Lower leg skin (tissue), 3 donors: Measurements from ENCODE around the gene CRB2.

Experiments used
- POLR2A ChIP-seq, 2 donors: fragments of 450-650 bp; IDR thresholded peaks; one replicate each; pipeline ENCODE4 v1.6.1; 2016 to 2017; ENCODE audit warnings: antibody characterized with exemption in 2 of 2, mild to moderate bottlenecking in 1 of 2, moderate library complexity in 1 of 2
- TF ChIP-seq, protein P1 (sequence below), 3 donors: fragments of 450-650 bp; IDR thresholded peaks; one replicate each; pipeline ENCODE4 v1.5.1; 2016; ENCODE audit warnings: antibody characterized with exemption in 3 of 3, mild to moderate bottlenecking in 3 of 3, moderate library complexity in 2 of 3

DNA sequence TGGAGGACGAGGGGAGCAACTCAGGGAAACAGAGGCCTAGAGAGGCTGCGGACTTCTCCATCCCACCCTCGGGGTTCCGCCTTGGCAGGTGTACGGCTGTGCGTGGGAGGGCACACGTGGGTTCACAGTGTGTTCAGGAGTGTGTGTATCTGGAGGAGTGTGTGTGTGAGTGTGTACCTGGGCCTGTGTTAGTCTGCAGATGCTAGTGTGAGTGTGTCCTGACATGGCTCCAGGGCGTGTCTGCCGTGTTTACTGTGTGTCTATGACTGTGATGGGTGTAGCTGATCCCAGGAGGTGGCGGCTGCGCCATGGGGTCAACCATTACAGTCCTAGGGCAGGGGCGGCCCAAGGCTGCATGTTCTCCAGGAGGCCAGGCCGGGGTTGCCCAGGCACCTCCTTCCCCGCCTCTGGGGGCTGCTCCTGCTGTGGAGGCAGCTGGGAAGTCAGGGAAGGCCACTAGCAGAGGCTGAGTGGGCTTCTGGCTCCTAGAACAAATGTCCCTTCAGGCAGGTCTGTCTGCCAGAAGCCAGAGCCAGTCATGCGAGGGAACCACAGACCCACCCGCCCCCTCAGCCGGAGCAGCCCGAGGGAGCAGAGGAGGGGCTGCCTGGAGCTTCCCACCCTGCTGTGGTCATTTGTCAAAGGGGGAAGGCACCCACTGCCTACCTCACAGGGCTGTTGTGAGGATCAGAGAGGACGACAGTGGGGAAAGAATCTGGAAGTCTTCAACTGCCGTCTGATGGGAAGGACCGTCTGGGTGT is 21.4 kb downstream of the CRB2 start:
- TF ChIP-seq, protein P1, sequence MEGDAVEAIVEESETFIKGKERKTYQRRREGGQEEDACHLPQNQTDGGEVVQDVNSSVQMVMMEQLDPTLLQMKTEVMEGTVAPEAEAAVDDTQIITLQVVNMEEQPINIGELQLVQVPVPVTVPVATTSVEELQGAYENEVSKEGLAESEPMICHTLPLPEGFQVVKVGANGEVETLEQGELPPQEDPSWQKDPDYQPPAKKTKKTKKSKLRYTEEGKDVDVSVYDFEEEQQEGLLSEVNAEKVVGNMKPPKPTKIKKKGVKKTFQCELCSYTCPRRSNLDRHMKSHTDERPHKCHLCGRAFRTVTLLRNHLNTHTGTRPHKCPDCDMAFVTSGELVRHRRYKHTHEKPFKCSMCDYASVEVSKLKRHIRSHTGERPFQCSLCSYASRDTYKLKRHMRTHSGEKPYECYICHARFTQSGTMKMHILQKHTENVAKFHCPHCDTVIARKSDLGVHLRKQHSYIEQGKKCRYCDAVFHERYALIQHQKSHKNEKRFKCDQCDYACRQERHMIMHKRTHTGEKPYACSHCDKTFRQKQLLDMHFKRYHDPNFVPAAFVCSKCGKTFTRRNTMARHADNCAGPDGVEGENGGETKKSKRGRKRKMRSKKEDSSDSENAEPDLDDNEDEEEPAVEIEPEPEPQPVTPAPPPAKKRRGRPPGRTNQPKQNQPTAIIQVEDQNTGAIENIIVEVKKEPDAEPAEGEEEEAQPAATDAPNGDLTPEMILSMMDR (IDR thresholded peaks at IDR 0.05), result no peak
- TF ChIP-seq POLR2A (IDR thresholded peaks at IDR 0.05), result no peak
